ENCODE data around the gene MKI67.
"Not testable (repeated sequence)": the region's sequence is repeated elsewhere in the genome, so short reads cannot be mapped to it uniquely, and the experiment has no call there.

MKI67 gene

DNA sequence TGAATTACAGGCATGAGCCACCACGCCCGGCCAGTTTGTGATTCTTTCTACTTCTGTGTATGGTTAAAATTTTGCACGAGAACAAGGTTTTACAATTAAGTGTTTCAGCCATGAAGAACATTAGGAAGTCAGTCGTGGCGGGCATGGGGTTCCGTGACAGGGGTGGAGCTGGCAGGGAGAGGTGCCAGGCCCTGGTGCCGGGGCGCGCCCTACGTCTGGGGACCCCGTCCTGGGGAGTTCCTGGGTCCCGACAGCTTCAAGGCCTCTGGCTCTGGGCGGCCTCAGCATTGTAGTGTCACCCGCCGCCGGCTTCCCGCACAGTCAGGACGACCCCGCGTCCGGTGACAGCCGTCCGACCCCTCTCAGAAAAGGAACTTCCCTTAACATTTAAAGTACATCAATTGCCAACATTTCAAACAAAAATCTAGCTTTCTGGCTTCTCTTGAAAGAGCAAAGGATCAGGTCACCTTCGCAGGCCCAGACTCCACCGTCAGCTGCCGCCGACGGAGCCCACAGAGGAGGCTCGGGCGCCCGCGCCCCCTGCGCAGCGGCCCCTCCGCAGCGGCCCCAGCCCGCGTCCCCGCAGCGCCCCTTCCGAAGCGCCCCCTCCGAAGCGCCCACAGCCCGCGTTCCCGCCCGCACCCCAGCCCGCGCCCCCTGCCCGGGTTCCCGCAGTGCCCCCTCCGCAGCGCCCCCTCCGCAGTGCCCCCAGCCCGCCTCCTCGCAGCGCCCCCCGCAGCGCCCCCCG lies 23.2 kb upstream of the MKI67 start:
- DNase-seq (ENCODE audit: low read depth in 2 of 2, low spot score in 1 of 2): no peak

DNA sequence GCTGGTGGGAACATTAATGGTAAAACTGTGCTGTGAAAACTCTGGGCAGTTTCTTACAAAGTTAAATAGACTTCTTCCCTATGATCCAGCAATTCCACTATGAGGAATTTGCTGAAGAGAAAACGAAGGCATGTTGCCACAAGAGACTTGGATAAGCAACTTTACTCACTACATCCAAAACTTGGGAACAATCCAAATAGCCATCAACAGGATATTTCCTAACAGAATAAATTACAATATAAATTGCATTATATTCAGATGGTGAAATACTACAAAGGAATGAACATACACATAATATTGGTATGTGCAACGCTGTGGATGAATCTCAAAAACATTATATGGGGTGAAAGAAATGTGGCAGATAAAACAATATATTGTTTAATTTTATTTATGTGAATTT lies 21.4 kb upstream of the MKI67 start:
- no peak for DNase-seq (ENCODE audit: low read depth in 2 of 2, low spot score in 1 of 2)

DNA sequence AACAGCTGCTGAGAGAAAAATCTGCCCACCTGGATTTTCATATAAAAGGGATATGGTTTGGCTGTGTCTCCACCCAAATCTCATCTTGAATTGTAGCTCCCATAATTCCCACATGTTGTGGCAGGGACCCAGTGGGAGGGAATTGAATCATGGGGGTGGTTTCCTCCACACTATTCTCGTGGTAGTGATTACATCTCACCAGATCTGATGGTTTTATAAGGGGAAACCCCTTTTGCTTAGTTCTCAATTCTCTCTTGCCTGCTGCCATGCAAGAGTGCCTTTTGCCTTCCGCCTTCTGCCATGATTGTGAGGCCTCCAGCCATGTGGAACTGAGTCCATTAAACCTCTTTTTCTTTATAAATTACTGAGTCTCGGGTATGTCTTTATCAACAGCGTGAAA lies 20.8 kb upstream of the MKI67 start:
- no peak for DNase-seq (ENCODE audit: low read depth in 2 of 2, low spot score in 1 of 2)

DNA sequence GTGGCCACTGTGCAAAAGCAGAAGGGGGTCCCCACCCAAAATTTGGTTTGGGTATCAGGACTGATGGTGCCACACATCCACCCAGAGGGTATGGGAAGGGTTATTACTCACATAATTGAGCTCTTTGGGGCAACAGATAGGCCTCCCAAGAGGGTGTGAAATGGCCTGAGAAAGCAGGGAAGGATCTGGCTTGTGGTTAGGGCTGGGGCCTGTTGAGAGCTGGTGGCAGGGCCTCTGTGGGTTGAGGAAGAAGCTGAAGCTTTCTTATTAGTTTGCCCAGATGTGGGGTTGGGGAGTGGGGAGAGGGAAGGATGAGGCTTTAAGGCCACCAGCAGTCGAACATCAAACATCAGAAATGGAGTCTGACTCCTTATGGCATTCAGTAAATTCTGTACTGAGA lies 18.3 kb upstream of the MKI67 start:
- DNase-seq (ENCODE audit: low read depth in 2 of 2, low spot score in 1 of 2): no peak

DNA sequence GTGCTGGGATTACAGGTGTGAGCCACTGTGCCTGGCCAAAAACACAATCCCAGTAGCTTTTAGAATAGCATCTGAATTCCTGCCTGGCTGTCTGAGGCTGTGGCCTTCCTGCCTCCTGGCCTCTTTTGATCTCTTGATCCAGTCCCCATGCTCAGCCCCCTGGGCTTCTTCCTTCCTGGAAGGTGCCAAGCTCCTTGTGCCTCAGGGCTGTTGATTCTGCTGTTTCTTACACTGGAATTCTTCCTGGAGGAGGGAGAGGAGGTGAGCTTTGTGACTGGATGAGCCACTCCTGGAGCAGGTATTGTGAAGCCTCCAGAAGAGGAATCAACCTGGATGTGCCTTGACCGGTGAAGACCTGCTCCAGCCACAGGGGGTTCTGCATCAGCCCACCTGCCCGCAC lies 17.3 kb upstream of the MKI67 start:
- DNase-seq (ENCODE audit: low read depth in 2 of 2, low spot score in 1 of 2): no peak

DNA sequence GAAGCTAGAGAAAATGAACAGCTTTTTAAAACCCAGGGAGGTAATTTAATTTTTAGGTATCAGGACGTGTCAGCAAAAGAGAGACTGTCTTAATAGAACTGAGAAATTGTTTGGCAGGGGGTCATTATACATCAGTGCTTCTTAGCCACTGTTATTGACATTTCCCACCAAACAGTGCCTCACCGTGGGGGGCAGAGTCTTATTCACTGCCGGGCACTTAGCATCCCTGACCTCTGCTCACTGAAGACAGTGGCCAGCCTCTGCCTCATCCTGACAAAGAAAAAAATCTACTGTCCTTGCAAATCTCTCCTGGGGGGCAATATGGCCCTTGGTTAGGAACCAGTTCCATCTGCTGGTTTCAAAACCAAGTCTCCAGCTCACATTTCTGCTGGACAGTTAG lies 14.2 kb upstream of the MKI67 start:
- no peak for DNase-seq (ENCODE audit: low read depth in 2 of 2, low spot score in 1 of 2)

DNA sequence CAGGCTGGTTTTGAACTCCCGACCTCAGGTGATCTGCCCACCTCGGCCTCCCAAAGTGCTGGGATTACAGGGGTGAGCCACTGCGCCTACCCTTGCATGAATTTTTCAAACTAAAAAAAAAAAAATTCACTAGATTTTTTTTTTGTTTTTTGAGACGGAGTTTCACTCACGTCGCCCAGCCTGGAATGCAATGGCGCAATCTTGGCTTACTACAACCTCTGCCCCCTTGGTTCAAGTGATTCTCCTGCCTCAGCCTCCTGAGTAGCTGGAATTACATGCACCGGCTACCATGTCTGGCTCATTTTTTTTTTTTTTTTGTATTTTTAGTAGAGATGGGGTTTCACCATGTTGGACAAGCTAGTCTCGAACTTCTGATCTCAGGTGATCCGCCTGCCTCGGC lies 12.2 kb upstream of the MKI67 start:
- not testable (repeated sequence) for DNase-seq (ENCODE audit: low read depth in 2 of 2, low spot score in 1 of 2)

DNA sequence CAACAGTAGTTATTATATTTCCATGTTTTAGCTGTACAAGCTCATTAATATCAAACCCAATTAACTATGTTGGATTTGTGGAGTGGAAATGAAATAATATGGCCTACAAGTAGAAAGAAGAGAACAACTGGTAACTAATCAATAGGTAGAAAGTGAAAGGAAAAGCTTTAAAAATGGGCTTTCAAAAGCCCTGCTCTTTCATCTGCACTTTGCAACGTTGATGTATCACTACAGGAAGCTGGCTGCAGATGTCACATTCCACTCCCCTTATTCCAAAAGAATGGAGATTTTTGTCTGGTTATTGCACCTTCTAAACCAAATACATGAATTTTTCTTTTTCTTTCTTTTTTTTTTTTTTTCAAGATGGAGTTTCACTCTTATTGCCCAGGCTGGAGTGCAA lies 11.7 kb upstream of the MKI67 start:
- DNase-seq (ENCODE audit: low read depth in 2 of 2, low spot score in 1 of 2): no peak

DNA sequence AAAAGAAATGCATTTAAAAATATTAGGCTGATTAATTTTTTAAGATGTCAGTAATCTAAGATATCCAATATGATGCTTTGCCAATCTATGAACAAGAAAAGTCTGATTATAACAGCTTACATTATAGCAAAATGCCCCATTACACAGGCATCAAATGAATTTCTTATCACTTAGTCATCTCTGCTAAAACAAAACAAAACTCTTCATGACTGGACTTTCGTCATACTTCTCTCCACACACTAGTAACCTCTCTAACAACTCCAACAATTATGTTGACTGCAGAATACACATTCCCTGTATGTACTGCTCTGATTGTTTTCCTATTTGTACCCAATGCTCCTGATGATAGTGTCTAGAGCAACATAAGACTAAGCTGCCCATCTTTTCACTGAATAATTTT lies 3.8 kb upstream of the MKI67 start:
- DNase-seq (ENCODE audit: low read depth in 2 of 2, low spot score in 1 of 2): no peak

DNA sequence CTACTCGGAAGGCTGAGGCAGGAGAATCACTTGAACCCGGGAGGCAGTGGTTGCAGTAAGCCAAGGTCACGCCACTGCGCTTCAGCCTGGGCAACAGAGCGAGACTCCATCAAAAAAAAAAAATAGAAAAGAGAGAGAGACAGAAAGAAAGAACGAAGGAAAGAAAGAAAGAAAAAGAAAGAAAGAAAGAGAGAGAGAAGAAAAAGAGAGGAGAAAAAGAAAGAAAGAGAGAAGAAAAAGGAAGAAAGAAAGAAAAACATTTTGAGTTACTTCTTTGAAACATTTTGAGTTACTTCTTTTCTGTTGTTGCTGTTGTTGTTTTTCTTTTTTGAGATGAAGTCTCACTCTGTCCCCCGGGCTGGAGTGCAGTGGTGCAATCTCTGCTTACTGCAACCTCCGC lies 2.4 kb upstream of the MKI67 start:
- no peak for DNase-seq (ENCODE audit: low read depth in 2 of 2, low spot score in 1 of 2)

DNA sequence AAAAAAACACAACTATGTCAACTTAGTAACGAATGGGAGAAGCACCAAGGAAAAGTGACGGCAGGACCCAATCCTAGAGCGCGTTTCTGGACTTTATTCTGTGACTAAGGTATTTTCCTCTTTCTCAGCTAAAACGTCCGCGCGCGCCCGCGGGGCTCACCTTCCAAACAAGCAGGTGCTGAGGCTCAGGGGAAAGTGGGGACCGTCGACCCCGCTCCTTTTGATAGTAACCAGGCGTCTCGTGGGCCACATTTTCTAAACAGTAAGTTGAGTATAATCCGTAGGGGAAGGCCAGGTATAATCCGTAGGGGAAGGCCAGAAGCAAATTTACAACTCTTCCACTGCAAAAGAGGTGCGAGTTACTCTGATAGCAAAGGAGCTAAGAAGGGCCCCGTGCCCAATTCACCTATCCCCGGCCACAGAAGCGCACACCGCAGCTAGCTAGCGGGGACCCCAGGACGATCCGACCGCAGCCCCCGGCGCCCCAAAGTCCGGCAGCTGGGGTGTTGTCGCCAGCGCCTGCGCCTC lies 743 bp downstream of the MKI67 start:
- no peak for DNase-seq (ENCODE audit: low read depth in 2 of 2, low spot score in 1 of 2)

DNA sequence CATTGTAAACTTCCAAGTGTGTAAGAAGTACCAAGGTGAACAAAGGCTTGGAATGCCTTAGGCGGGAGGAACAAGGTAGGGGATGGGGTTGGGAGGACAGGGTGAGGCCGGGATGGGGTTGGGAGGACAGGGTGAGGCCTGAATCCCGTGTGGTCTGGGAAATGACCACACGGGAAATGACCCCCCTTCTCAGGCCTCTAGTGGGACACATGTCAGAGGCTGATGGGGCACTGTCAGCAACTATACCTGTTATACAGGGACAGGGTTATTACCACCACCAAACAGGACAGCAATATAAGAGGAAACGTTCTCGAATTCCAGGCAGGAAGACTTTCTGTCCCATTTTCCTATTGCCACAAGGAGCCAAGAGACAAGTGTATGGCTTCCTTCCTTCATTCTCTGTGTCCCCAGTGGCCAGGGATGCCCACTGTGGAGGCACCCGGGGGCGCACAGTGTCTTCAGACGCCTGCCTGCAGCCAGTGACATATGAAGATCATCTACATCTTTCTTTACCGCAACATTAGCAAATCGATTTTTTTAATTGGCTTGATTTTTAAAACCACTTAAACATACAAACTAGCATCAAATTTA lies 1.3 kb downstream of the MKI67 start:
- DNase-seq (ENCODE audit: low read depth in 2 of 2, low spot score in 1 of 2): no peak

DNA sequence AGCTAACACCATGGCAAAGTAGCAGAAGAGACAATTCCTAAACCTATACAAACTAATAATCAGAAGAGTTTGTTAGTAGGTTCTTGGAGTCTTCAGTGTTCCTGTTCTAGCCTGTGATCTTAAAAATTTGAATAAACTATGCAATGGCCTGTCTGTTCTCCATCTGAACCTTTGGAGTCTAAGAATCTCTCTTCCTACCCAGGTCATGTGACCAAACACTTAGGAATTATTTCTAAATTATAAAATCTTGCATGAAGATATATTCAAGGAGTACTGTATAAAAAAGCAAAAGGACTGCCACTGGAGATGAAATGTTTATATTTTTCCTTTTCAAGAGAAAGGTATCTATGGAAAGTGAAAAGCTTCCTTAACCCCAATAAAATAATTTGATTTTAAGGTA lies 2.4 kb downstream of the MKI67 start:
- no peak for DNase-seq (ENCODE audit: low read depth in 2 of 2, low spot score in 1 of 2)

DNA sequence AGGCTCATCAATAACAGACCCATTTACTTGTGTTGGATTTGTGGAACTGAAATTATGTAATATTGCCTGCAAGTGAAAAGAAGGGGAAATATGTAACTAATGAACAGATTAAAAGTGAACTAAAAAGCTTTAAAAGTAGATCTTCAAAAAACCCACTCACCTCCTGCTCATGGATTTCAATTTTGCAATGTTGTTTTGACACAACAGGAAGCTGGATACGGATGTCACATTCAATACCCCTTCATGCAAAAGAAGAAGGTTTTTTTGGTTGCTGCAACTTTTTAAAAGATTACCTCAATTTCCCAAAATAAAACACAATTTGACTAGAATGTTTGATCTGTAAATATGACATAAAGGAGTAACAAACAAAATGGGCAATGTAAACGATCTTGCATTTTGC lies 3.3 kb downstream of the MKI67 start:
- DNase-seq (ENCODE audit: low read depth in 2 of 2, low spot score in 1 of 2): no peak

DNA sequence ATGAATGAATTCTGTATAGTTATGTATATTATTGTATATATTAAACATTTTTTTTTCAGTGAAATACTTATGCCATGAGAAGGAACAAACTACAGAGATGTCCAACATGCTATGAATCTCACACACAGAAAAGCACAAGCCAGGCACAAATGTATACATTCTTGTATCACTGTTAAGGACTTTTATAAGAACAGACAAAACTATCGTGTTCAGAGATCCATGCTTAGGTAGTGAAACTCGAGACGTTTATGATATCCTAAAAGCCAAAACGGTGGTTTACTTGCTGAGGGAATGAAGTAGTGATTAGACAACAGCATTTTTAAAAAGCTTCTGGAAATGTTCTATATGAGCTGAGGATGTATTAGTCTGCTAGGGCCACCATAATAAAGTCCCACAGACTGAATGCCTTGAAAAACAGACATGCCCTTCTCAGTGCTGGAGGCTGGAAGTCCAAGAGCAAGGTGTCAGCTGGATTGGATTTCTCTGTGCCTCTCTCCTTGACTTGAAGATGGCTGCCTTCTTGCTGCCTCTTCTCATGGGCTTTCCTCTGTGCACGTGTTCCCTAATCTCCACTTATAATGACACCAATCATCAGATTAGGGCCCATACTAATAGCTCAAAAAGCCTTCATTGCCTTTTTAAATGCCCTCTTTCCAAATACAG lies 4.3 kb downstream of the MKI67 start:
- no peak for DNase-seq (ENCODE audit: low read depth in 2 of 2, low spot score in 1 of 2)

DNA sequence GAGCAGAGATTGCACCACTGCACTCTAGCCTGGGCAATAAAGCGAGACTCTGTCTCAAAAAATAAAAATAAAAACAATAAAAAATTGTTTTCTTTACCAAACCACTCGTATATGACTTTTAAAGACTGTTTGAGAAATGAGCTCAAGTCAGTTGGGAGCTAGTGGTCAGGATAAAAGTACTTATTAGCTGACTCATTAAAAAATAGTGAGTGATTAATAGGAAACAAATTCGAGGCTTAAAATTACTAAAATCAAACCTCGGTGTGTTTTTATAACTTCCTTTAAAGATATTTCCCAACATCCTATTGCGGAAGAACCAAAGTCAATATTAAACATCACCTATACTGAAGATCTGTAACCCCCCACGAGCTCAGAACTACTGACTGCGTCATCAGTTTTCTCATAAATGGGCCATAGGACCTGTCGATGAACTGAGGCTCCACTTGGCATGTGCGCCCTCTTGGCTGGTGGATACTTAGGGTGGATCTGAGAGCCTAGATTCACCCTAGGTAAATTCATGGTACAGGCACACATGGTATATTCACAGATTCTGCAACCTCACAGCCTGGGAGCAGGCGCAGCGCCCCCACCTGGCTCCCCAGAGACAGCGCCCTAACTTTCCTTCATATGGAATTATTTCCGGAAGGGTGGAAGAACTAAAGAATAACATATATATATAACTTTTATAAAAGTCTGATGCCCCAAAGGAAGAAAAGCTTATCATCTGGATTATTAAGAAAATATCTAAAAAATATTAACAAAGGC lies 9.2 kb downstream of the MKI67 start:
- DNase-seq (ENCODE audit: low read depth in 2 of 2, low spot score in 1 of 2): no peak

DNA sequence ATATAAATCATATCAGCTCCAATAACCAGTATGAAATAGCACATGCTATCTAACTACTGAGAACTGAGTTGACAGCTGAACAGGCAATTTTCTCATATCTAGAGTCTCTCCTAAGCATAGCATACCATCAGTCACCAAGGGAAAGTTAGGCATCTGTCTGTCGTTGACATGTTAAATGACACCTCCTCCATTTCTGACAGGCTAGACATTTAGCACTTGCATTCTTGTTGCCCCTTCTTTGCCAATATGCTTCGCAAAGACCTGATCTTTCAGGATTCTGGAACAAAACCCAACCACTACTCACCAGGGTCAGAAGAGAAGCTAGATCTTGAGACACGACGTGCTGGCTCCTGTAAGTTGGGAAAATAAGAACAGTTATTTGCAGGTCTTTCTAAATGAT lies 10.0 kb downstream of the MKI67 start:
- no peak for DNase-seq (ENCODE audit: low read depth in 2 of 2, low spot score in 1 of 2)

DNA sequence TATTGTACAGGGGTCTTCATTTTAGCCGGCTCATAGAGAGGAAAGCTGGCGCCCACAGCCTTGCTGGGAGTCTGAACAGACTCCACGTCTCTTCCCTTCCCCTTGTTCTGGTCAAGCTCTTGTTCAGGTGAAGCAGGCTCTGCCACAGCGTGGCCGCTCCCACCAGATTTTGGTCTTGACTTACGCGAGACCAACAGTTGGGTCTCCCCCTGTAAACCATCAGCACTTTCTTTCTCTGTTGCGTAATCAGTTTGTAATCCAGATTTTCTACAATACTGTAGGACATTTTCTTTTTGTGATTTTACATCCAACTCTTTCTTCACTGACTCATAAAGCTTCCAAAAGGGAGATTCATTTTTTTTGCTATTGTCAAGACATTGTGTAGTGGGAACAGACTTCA lies 10.9 kb downstream of the MKI67 start:
- no peak for DNase-seq (ENCODE audit: low read depth in 2 of 2, low spot score in 1 of 2)

DNA sequence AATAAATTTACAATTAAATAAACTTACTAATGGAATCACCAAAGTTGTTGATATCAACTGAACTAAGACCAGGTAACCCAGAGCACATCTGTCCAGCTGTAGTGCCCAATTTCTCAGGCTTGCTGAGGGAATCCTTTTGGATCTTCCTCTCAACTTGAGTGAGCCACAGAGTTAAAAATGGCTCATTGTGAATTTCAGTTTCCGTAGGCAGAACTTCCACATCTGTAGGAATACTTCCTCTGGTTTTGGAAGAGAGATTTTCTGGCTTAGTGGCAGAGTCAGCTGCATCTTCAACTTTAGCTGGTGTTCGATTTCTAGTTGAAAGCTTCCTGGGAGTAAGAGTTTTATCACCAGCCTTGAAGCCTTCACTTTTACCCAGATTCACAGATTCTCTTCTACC lies 11.3 kb downstream of the MKI67 start:
- no peak for DNase-seq (ENCODE audit: low read depth in 2 of 2, low spot score in 1 of 2)

DNA sequence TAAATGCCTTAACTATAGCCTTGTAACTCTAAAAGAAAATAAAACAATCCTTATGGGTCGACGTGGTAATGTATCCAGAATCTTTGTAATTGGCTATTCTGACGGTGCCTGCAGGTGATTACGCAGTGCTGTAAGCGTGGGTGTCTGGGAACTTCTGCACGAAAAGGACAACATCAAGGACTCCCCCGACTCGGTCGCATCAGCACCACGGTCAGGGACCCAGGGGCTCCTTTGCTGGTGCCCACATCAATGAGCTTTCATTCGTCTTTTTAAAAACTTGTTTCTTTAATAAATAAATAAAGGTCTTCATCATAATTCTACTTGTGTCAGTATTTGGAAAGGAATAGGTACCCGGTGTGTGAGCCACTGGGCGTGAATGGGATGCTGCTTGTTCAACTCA lies 13.2 kb downstream of the MKI67 start:
- DNase-seq (ENCODE audit: low read depth in 2 of 2, low spot score in 1 of 2): no peak

DNA sequence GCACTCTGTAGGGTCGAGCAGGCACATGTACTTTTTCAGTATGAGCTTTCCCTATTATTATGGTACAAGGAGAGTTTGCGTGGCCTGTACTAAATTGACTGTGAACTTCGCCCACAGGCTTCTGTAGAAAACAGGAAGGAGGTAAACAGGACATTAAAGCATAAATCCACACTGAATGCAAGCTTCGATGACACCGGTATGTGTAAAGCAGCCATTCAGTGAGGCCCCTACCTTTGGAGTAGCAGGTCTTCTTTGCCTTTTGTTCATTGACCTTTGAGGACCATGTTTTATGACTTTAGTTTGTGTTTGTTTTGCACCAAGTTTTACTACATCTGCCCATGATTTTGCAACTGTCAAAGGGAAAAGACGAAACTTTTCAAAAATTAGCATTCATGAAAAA lies 14.5 kb downstream of the MKI67 start:
- DNase-seq (ENCODE audit: low read depth in 2 of 2, low spot score in 1 of 2): no peak

DNA sequence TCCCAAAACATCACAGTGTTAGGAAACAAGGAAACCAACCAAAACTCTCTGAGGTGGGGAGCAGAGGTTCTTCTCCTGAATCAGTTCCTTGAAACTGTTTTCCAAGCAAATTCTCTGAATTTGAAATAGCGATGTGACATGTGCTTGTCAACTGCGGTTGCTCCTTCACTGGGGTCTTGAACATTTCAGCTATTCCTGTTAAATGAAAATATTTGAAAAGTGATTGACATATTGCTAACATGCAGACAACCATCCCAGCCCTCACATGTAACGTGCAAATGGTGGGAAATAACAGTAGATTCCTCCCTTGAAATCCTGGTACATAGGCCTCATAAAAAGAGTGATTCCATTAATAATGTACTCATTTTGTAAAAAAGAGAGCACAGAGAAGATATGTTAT lies 15.9 kb downstream of the MKI67 start:
- DNase-seq (ENCODE audit: low read depth in 2 of 2, low spot score in 1 of 2): no peak
